B cell (primary cell): ENCODE results near the gene TP53BP2. TPM values are rescaled to one million over a fixed set of nuclear protein-coding genes. Genes with fewer than 3 reads are reported as not detected.

Source experiments
- ATAC-seq: fragments of 200-7000 bp; cut with Tn5 transposase; one replicate; pipeline ENCODE4 v1.10.0; 2021; ENCODE audit warnings: low read depth, mild to moderate bottlenecking, moderate number of reproducible peaks, moderate library complexity
- CTCF ChIA-PET: fragments of 350-600 bp; sonication (Branson Sonifier 250); formaldehyde crosslinking; loops from one replicate; lab custom pipeline; 2021; ENCODE audit warnings: antibody characterized with exemption, inconsistent platforms; lab: Charles Lee
- POLR2A ChIA-PET: fragments of 350-600 bp; sonication (Branson Sonifier 250); formaldehyde crosslinking; loops from one replicate; lab custom pipeline; 2021; ENCODE audit warnings: antibody characterized with exemption; lab: Charles Lee
- DNase-seq: peaks from one replicate; pipeline ENCODE4 v3.0.0; 2013
- H2AFZ ChIP-seq: 2 replicates; pipeline ENCODE4 v1.6.1; 2012; ENCODE audit warnings: mild to moderate bottlenecking, low read depth, low read length; ENCODE audit not compliant: insufficient read depth, poor library complexity, severe bottlenecking
- H3K27ac ChIP-seq, 2 donors: 1 replicate in 1 of 2; 2 replicates in 1 of 2; pipeline ENCODE4 v1.5.1; 2012 to 2013; ENCODE audit warnings: low read length in 2 of 2, mild to moderate bottlenecking in 2 of 2, moderate library complexity in 1 of 2
- H3K27me3 ChIP-seq, 4 experiments: fragments of 200-600 bp in 1 of 4; sonication (generic) in 1 of 4; replicated peaks in 1 of 4; 1 replicate in 2 of 4; 2 replicates in 2 of 4; pipeline versions ENCODE4 v1.6.1 to v1.7.0; 2013 to 2016; ENCODE audit warnings: low read length in 3 of 4, mild to moderate bottlenecking in 2 of 4, mixed read lengths in 1 of 4, moderate library complexity in 1 of 4; ENCODE audit not compliant: insufficient read depth in 4 of 4, control insufficient read depth in 3 of 4; ENCODE audit errors: control extremely low read depth in 1 of 4
- H3K36me3 ChIP-seq, 2 experiments: replicated peaks in 1 of 2; 1 replicate in 1 of 2; 2 replicates in 1 of 2; pipeline versions ENCODE4 v1.6.1 to v1.7.1; 2013; ENCODE audit warnings: low read length in 1 of 2; ENCODE audit not compliant: insufficient read depth in 2 of 2, control insufficient read depth in 1 of 2; ENCODE audit errors: control extremely low read depth in 1 of 2, extremely low read depth in 1 of 2
- H3K4me1 ChIP-seq, 2 donors: fragments of 200-600 bp in 1 of 2; sonication (generic) in 1 of 2; 1 replicate in 1 of 2; 2 replicates in 1 of 2; pipeline versions ENCODE4 v1.5.1 to v1.6.1; 2013 to 2017; ENCODE audit warnings: low read length in 2 of 2; ENCODE audit not compliant: control insufficient read depth in 2 of 2, insufficient read depth in 2 of 2
- H3K4me2 ChIP-seq: replicated peaks from 2 replicates; pipeline ENCODE3; 2012; ENCODE audit warnings: mild to moderate bottlenecking, low read depth, low read length; ENCODE audit not compliant: poor library complexity, severe bottlenecking
- H3K4me3 ChIP-seq, 5 experiments: fragments of 200-600 bp in 1 of 5; sonication (generic) in 1 of 5; 1 replicate in 3 of 5; 2 replicates in 2 of 5; pipeline versions ENCODE4 v1.5.1 to v1.7.0; 2011 to 2016; ENCODE audit warnings: low read length in 4 of 5, mild to moderate bottlenecking in 4 of 5, low read depth in 2 of 5, control low read depth in 1 of 5, moderate library complexity in 1 of 5; ENCODE audit not compliant: insufficient read depth in 1 of 5; ENCODE audit errors: control extremely low read depth in 1 of 5, extremely low read depth in 1 of 5
- H3K79me2 ChIP-seq: fragments of 200-600 bp; sonication (generic); one replicate; pipeline ENCODE4 v1.6.0; 2016; ENCODE audit warnings: low read length; ENCODE audit not compliant: control insufficient read depth, insufficient read depth
- H3K9ac ChIP-seq: fragments of 200-600 bp; sonication (generic); 2 replicates; pipeline ENCODE4 v1.6.1; 2017; ENCODE audit warnings: mild to moderate bottlenecking, low read length, moderate library complexity
- H3K9me3 ChIP-seq, 3 donors: one replicate each; pipeline versions ENCODE4 v1.6.1 to v1.7.1; 2013; ENCODE audit warnings: low read length in 2 of 3; ENCODE audit not compliant: control insufficient read depth in 2 of 3, insufficient read depth in 1 of 3; ENCODE audit errors: control extremely low read depth in 1 of 3
- H4K20me1 ChIP-seq: 2 replicates; pipeline ENCODE4 v1.6.0; 2012; ENCODE audit warnings: mild to moderate bottlenecking, low read length; ENCODE audit not compliant: insufficient read depth, control insufficient read depth, poor library complexity, severe bottlenecking
- H3K27ac Mint-ChIP-seq: one replicate; pipeline ENCODE4 v1.8.0; 2021; ENCODE audit warnings: mixed read lengths
- H3K27me3 Mint-ChIP-seq: one replicate; pipeline ENCODE4 v1.8.0; 2021; ENCODE audit warnings: mixed read lengths
- H3K4me1 Mint-ChIP-seq: one replicate; pipeline ENCODE4 v1.8.0; 2021; ENCODE audit warnings: mixed read lengths
- H3K4me3 Mint-ChIP-seq: one replicate; pipeline ENCODE4 v1.8.0; 2021; ENCODE audit warnings: mixed read lengths
- H3K9me3 Mint-ChIP-seq: one replicate; pipeline ENCODE4 v1.8.0; 2022; ENCODE audit warnings: mixed read lengths; ENCODE audit not compliant: insufficient read depth
- EZH2 ChIP-seq: IDR thresholded peaks from 2 replicates; pipeline ENCODE4 v1.6.1; 2012; ENCODE audit warnings: borderline replicate concordance, low read depth, mild to moderate bottlenecking, moderate library complexity, low read length; ENCODE audit not compliant: insufficient read depth, poor library complexity, severe bottlenecking
- WGBS: methylation state at CpG from one replicate; pipeline ENCODE4 v1.1.5; 2013; ENCODE audit warnings: missing lambda C conversion rate; ENCODE audit not compliant: insufficient coverage; 5-methylcytosine and 5-hydroxymethylcytosine counted together
- intact Hi-C: fragments of 100-400 bp; cut with micrococcal nuclease; formaldehyde crosslinking; loops from one replicate; pipeline ENCODE4 v1.10.0; 2022
- polyA plus RNA-seq: library from polyadenylated mRNA; depleted of rRNA; stranded (reverse); fragments of >200 nt; gene quantifications from 2 replicates; pipeline ENCODE4 v1.2.3, GENCODE V29; 2012
- total RNA-seq, 2 donors: library from RNA; stranded (reverse); fragments of 120-200 nt in 1 of 2; gene quantifications; 1 replicate in 1 of 2; 2 replicates in 1 of 2; pipeline versions ENCODE4 v1.2.3 to v1.2.4, GENCODE V29; 2013 to 2022
- TF ChIP-seq, protein P1 (sequence below): fragments of 200-600 bp; IDR thresholded peaks from one replicate; pipeline ENCODE4 v1.8.0; 2022; ENCODE audit warnings: antibody characterized with exemption, mild to moderate bottlenecking

Gene TP53BP2
- total and polyA plus RNA-seq, 2 donors (not counting 1 experiment from before 2014, with no cell fraction given) = 10.8 to 40.0 TPM

DNA sequence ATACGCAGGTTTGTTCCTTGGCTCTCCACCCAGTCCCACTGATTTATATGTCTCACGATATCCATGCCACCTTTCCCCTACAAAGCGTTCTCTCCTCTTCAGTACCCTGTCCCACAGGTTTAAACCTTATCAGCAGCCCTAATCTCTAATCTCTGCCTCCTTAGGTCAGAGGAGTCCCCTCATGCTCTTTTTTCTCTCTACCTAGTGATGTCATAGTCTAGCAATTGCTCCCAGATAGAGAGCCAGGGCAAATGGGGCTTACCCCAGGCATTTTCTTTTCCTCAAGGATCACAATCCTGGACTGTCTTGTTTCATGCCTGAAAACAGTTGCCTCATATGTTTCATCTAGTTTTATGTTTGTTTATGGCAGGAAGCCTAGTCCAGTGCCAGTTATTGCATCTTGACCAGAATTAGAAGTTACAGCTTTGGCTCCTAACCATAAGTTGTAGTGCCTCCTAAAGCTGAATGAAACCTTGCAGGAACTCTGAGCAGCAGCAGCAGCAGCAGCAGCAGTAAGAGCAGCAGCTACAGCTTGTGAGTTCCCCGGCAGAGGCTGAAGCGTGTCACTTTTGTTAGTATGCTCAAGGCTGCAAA, 26.7 kb upstream of the TP53BP2 start:
- H3K4me3 Mint-ChIP-seq = no peak overlapping the region
- Histone ChIP-seq H3K9ac (no peak overlapping the region), H3K36me3 (no peaks in the 10 kb centered on the region), H3K4me3 (no peak overlapping the region), H3K27ac (no peak overlapping the region), H3K4me1 (no peaks in the 10 kb centered on the region), H4K20me1 (no peaks in the 10 kb centered on the region), H3K79me2 (no peaks in the 10 kb centered on the region), H3K27me3 (peaks cover 0 to 22% (median 13%) of the 10 kb centered on the region in 4 experiments), H3K9me3 (peaks cover 0 to 6% (median 1%) of the 10 kb centered on the region in 3 donors), H2AFZ (no peak overlapping the region), H3K4me2 (no peak overlapping the region)
- intact Hi-C loops = no loop called here
- TF ChIP-seq EZH2 = no peak
- TF ChIP-seq, protein P1, sequence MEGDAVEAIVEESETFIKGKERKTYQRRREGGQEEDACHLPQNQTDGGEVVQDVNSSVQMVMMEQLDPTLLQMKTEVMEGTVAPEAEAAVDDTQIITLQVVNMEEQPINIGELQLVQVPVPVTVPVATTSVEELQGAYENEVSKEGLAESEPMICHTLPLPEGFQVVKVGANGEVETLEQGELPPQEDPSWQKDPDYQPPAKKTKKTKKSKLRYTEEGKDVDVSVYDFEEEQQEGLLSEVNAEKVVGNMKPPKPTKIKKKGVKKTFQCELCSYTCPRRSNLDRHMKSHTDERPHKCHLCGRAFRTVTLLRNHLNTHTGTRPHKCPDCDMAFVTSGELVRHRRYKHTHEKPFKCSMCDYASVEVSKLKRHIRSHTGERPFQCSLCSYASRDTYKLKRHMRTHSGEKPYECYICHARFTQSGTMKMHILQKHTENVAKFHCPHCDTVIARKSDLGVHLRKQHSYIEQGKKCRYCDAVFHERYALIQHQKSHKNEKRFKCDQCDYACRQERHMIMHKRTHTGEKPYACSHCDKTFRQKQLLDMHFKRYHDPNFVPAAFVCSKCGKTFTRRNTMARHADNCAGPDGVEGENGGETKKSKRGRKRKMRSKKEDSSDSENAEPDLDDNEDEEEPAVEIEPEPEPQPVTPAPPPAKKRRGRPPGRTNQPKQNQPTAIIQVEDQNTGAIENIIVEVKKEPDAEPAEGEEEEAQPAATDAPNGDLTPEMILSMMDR = no peak
- ChIA-PET CTCF (no interaction called here), POLR2A (no interaction called here)
- no peaks in the 10 kb centered on the region for H3K4me1 Mint-ChIP-seq
- 87% methylated on average over 5 of the region's 5 CpGs for WGBS
- no peaks in the 10 kb centered on the region for H3K9me3 Mint-ChIP-seq
- ATAC-seq (no peak), DNase-seq (no peak)
- peaks cover 37% of the 10 kb centered on the region for H3K27me3 Mint-ChIP-seq
- H3K27ac Mint-ChIP-seq = no peak overlapping the region
